Measurements from ENCODE around the gene LIME1.

DNA sequence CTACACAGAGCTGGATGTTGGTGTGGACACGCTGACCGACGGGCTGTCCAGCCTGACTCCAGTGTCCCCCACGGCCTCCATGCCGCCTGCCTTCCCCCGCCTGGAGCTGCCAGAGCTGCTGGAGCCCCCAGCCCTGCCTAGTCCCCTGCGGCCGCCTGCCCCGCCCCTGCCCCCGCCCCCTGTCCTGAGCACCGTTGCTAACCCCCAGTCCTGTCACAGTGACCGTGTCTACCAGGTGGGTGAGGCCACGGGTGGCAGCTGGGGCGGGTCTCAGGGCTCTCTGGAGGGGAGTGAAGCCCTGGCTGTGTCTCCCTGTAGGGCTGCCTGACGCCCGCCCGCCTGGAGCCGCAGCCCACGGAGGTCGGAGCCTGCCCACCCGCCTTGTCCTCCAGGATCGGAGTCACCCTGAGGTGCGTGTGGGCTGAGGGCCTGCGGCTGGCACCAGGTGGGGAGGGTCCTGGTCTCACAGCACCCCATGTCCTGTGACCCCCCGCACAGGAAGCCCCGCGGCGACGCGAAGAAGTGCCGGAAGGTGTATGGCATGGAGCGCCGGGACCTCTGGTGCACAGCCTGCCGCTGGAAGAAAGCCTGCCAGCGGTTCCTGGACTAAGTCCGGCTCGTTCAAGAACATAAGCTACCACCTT, 6.0 kb downstream of the LIME1 start:
- TF ChIP-seq, protein P1, sequence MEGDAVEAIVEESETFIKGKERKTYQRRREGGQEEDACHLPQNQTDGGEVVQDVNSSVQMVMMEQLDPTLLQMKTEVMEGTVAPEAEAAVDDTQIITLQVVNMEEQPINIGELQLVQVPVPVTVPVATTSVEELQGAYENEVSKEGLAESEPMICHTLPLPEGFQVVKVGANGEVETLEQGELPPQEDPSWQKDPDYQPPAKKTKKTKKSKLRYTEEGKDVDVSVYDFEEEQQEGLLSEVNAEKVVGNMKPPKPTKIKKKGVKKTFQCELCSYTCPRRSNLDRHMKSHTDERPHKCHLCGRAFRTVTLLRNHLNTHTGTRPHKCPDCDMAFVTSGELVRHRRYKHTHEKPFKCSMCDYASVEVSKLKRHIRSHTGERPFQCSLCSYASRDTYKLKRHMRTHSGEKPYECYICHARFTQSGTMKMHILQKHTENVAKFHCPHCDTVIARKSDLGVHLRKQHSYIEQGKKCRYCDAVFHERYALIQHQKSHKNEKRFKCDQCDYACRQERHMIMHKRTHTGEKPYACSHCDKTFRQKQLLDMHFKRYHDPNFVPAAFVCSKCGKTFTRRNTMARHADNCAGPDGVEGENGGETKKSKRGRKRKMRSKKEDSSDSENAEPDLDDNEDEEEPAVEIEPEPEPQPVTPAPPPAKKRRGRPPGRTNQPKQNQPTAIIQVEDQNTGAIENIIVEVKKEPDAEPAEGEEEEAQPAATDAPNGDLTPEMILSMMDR (IDR thresholded peaks at IDR 0.05): no peak
- no peak for TF ChIP-seq POLR2A (IDR thresholded peaks at IDR 0.05)
